Suppressor macrophage (primary cell): ENCODE results near the gene SUPT7L.
A peak's percentile ranks its signal among the peaks of the same experiment; 100 is the strongest.
"Not testable (repeated sequence)": the region's sequence is repeated elsewhere in the genome, so short reads cannot be mapped to it uniquely, and the experiment has no call there.

ENCODE experiments used
- DNase-seq, 4 experiments: peaks; one replicate each; pipeline ENCODE4 v3.0.0-alpha.2; 2020 to 2022

Gene SUPT7L

DNA sequence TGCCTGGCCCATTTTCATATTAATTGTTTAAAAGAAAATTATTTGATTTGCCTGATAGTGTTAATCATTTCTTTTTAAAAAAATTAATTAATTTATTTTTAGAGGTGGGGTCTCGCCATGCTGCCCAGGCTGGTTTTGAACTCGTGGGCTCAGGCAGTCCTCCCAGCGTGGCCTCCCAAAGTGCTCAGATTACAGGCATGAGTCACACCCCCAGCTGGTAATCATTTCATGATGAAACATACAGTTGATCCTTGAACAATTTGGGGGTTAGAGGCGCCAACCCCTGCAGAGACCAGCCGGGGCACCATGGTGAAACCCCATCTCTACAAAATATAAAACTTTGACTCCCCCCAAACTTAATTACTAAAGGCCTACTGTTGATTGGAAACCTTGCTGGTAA, 26.6 kb downstream of the SUPT7L start:
- DNase-seq: no peak

GRCh38 chr2:27634291-27634690, 29.1 kb downstream of the SUPT7L start:
- no peak for DNase-seq

GRCh38 chr2:27630257-27630656, 33.2 kb downstream of the SUPT7L start:
- DNase-seq: not testable (repeated sequence)

DNA sequence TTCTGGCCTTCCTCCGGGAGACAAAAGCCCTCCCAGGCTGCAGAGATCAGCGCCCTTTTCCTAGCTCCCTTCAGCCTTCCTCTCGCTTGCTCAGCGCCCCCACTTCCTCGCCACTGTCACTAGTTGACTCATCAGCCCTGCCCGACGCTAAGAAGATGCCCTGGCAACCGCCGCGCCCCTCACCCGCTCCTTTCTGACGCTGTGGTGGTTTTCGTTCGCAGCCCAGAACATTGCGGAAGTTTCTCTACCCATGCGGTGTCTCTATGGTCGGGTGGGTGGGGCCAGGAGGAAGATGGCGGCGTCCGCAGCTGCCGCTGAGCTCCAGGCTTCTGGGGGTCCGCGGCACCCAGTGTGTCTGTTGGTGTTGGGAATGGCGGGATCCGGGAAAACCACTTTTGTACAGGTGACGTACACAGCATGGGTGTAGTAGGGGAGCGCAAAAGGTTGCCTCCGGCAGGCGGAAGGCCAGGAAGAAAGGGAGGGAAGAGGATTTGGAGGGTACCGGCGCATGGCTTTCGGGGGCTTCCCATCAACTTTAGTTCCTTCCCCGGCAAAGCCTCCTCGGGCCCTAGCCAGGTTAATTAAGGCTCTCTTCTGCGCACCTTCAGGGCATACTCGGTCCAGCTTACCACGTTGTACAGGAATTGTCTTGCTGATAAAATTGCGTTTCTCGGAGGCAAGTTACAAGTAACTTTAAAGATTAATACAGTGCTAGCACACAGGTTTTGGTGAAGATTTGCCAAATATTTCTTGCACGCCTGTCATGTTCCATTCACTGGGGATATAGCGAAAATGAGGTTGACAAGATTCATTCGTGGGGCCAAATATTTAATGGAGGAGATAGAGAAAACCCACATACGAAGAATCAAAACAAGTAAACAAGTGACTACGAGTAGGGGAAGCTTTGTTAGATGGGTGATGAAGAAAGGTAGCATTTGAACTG, 34.4 kb downstream of the SUPT7L start, which contains the start of the genes CCDC121 and GPN1:
Gene CCDC121, minus strand, starts transcription at position 246 of the 943 bp plus-strand sequence. CDS start 1,213 bp downstream, outside the sequence.
Gene GPN1, plus strand, starts transcription at position 284 of the 943 bp plus-strand sequence. Its CDS starts 9 bp downstream, at position 293.
- peak; percentile 96 to 98 (median 97) for DNase-seq

- peak; percentile 50 to 82 (median 54) for DNase-seq
Observed at GRCh38 chr2:27627963-27628766, 35.2 kb downstream of the SUPT7L start.

DNA sequence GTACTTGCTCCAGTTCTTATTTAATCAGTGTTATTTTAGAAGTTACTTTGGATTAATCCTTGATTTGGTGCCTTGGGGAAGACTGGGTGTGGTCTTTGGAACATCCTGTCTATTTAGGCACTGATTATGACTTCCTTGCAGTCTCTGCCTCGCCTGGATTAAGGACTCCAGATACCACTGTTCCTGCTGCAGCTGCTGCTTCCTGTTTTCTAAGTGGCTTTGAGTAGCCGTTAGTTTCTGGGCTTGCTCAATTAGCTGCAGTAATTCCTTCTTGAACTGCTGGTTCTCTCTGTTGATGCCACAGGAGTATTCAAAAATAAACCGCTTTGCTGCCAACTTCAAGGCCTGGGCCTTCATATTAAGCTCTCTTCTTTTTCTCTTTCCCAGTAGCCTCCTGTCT, 36.5 kb downstream of the SUPT7L start:
- DNase-seq: peak; percentile 40 to 60 (median 50)

DNA sequence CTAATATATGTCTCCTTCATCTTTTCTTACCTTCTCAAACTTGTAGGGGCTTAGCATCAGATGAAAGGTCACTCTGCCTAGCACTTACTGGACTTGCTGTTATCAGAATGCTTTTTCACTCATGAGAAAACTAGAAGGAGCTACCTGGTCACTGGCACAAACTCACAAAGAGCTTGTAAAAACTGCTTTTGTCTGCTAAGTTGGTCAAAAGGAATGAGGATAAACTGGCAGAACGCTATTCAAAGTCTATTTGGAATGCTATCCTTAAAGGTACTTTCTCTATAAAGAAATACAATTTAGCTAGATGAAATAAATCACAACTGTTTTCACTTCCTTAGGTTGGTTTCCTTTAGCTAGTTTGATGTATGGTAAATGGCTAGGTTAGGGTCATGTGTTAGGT, 37.1 kb downstream of the SUPT7L start:
- DNase-seq: not testable (repeated sequence)

DNA sequence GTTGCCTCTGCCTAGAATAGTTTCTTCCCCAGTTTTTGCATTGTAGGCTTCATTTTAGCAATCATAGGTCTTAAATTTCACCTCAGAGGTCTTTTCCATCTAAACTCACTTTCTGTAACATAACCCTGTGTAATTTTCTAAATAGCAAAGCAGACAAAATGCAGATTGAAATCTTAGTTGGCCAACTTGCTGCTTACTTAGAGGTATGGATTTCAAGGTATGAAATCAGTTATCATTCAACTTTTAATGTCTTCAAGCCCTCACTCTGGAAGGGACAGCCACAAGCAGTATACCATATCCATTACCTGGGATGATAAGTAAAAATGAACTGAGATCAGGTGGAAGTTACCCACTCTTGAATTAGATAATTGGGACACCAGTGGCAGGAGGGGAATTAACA, 38.5 kb downstream of the SUPT7L start:
- DNase-seq: no peak

DNA sequence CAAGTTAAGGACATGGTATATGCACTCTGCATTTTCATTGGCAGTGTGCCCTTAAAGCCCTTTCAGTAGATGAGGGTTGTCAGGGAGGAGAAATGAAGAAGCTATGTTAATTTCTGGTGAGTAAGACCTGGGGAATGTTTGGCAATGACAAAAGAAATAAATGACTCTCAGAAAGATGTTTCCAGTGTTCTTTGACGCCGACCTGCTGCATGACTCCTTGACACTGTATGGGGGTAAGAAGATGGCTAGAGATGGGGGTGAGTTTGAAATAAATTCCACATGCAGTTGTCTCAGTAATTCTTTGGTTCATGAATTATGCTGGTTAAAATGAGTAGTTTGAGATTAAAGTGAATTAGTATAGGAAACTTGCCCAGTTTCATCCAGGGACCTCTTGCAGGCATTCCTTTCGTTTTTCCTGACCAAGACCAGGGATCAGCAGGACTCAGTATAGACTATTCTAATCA, 40.5 kb downstream of the SUPT7L start:
- no peak for DNase-seq

DNA sequence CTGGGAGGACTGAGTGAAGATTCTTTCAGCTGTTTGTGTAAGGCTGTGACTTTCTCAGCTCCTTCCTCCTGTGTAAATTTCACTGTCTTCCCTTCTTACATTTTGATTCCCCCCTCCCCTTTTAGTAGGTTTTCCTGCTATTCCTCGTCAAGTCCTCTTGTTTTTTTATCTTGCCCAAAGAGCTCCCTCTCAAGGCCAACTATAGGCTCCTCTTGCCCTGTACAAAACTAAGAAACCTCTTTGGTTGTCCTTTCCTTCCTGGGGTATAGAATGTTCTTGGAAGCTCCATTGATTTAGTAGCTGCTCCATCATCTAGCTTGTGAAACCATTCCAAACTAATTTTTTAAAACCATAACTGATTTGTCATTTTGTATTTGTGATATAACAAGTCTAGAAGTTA, 41.9 kb downstream of the SUPT7L start:
- no peak for DNase-seq

DNA sequence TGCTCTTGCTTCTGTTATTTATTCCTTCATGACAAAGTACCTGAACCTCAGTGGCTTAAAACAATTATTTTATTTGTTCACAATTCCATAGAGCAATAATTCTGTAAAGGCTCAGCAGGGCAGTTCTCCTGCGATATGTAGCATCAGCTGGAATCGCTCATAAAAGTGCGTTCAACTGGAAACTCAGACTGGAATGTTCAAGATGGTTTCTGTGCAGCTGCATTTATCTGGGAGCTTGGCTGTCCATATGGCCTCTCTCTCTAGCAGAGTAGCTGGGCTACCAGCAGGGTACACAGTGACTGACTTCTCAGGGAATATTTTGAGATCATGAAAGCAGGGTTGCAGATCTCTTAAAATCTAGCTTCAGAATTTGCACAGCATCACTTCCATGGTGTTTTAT, 48.1 kb downstream of the SUPT7L start:
- DNase-seq: no peak

GRCh38 chr2:27613985-27614384, 49.4 kb downstream of the SUPT7L start:
- DNase-seq: no peak

- no peak for DNase-seq
Observed at GRCh38 chr2:27606611-27607010, 56.8 kb downstream of the SUPT7L start.
